HepG2 (cell line): ENCODE data around the gene C1QC. TPM values are rescaled to one million over a fixed set of nuclear protein-coding genes. Genes with fewer than 3 reads are reported as not detected.

Source experiments
- ATAC-seq: fragments of 200-7000 bp; cut with Tn5 transposase; 3 replicates; pipeline ENCODE4 v1.9.1; 2020; ENCODE audit warnings: mild to moderate bottlenecking, moderate library complexity
- BruUV-seq: library from RNA; stranded (reverse); fragments of 400-500 nt; replicated peaks from 2 replicates; lab custom pipeline; 2021; lab: Mats Ljungman, UMichigan
- CTCF ChIA-PET: fragments of 300-600 bp; formaldehyde crosslinking; extraction: SDS; loops from one replicate; lab custom pipeline; 2021; ENCODE audit warnings: low total read pairs, inconsistent platforms, low intra/inter-chr PET ratio; lab: Yijun Ruan, JAX
- POLR2A ChIA-PET: fragments of 350-600 bp; sonication (Branson Sonifier 250); formaldehyde crosslinking; loops from one replicate; lab custom pipeline; 2020; ENCODE audit warnings: antibody characterized with exemption, inconsistent platforms; lab: Yijun Ruan, JAX
- DNase-seq: peaks from one replicate; pipeline ENCODE4 v3.0.0-alpha.2; 2015; ENCODE audit warnings: low spot score
- FAIRE-seq: peaks from 3 replicates; lab custom pipeline; 2011; peaks lifted over from hg19 to GRCh38; lab: Jason Lieb, UNC
- H2AFZ ChIP-seq: one replicate; pipeline ENCODE4 v1.6.1; 2011; ENCODE audit warnings: low read length, inconsistent platforms
- H3K27ac ChIP-seq: fragments of 300-600 bp; 3 replicates; pipeline ENCODE4 v1.8.0; 2011; ENCODE audit warnings: mixed run types, mild to moderate bottlenecking, mixed read lengths, low read length, inconsistent platforms; ENCODE audit not compliant: insufficient read depth; ENCODE audit errors: extremely low read length
- H3K27me3 ChIP-seq, 2 experiments: fragments of 200-600 bp in 1 of 2; 2 replicates in 1 of 2; 3 replicates in 1 of 2; pipeline versions ENCODE4 v1.6.0 to v1.8.0; 2011; ENCODE audit warnings: low read length in 2 of 2, mild to moderate bottlenecking in 2 of 2, moderate library complexity in 2 of 2, inconsistent platforms in 1 of 2; ENCODE audit not compliant: insufficient read depth in 2 of 2, control insufficient read depth in 1 of 2
- H3K36me3 ChIP-seq, 2 experiments: fragments of 200-600 bp in 1 of 2; replicated peaks in 1 of 2; 2 replicates in 1 of 2; 3 replicates in 1 of 2; pipeline versions ENCODE4 v1.5.1 to v1.8.0; 2011; ENCODE audit warnings: low read length in 2 of 2, inconsistent platforms in 1 of 2; ENCODE audit not compliant: insufficient read depth in 2 of 2, control insufficient read depth in 1 of 2
- H3K4me1 ChIP-seq: 2 replicates; pipeline ENCODE4 v1.5.1; 2012; ENCODE audit warnings: low read length, inconsistent platforms; ENCODE audit not compliant: insufficient read depth
- H3K4me2 ChIP-seq: 2 replicates; pipeline ENCODE4 v1.6.0; 2011; ENCODE audit warnings: low read depth, low read length, inconsistent platforms
- H3K4me3 ChIP-seq, 3 experiments: fragments of 200-600 bp in 1 of 3; sonication (generic), shearing (Covaris generic) in 1 of 3; replicated peaks in 1 of 3; 2 replicates each; pipeline ENCODE4 v1.5.1; 2011 to 2016; ENCODE audit warnings: low read length in 3 of 3, inconsistent platforms in 2 of 3, low read depth in 2 of 3, mild to moderate bottlenecking in 2 of 3, control low read depth in 1 of 3, mixed read lengths in 1 of 3; ENCODE audit not compliant: insufficient read depth in 1 of 3
- H3K79me2 ChIP-seq: one replicate; pipeline ENCODE4 v1.6.1; 2011; ENCODE audit warnings: low read length, inconsistent platforms; ENCODE audit not compliant: insufficient read depth
- H3K9ac ChIP-seq: 2 replicates; pipeline ENCODE4 v1.6.0; 2011; ENCODE audit warnings: mild to moderate bottlenecking, low read depth, low read length, inconsistent platforms; ENCODE audit not compliant: insufficient read depth
- H3K9me3 ChIP-seq: 2 replicates; pipeline ENCODE4 v1.5.1; 2012; ENCODE audit warnings: mild to moderate bottlenecking, low read length
- H4K20me1 ChIP-seq: 2 replicates; pipeline ENCODE4 v1.6.0; 2011; ENCODE audit warnings: inconsistent platforms, mild to moderate bottlenecking, low read length, moderate library complexity; ENCODE audit not compliant: insufficient read depth
- BRD4 ChIP-seq: sonication (generic); formaldehyde crosslinking; IDR thresholded peaks from 2 replicates; pipeline ENCODE4 v1.4.0; 2020; ENCODE audit warnings: missing genetic modification reagents
- EEA1 ChIP-seq: sonication (generic); formaldehyde crosslinking; IDR thresholded peaks from 2 replicates; pipeline ENCODE4 v1.5.1; 2020; ENCODE audit warnings: mild to moderate bottlenecking, missing genetic modification reagents, borderline replicate concordance
- HDAC1 ChIP-seq: sonication (generic); formaldehyde crosslinking; IDR thresholded peaks from 2 replicates; pipeline ENCODE4 v1.5.1; 2020; ENCODE audit warnings: mild to moderate bottlenecking, missing genetic modification reagents
- IRF2 ChIP-seq: IDR thresholded peaks from 2 replicates; pipeline ENCODE4 v1.6.1; 2018; ENCODE audit warnings: missing genetic modification reagents, missing compliant biosample characterization
- KDM6A ChIP-seq: IDR thresholded peaks from 2 replicates; pipeline ENCODE4 v1.6.1; 2016; ENCODE audit warnings: low read depth
- MIER2 ChIP-seq: IDR thresholded peaks from 2 replicates; pipeline ENCODE4 v1.6.1; 2016; ENCODE audit warnings: missing biosample characterization, missing genetic modification reagents
- REST ChIP-seq, 2 experiments: IDR thresholded peaks; 2 replicates each; pipeline ENCODE4 v1.6.1; 2011 to 2012; ENCODE audit warnings: low read length in 2 of 2, borderline replicate concordance in 1 of 2, low read depth in 1 of 2, mild to moderate bottlenecking in 1 of 2, moderate library complexity in 1 of 2
- SRSF4 ChIP-seq: fragments of 200-400 bp; formaldehyde crosslinking; IDR thresholded peaks from one replicate; pipeline ENCODE4 v1.6.1; 2018; ENCODE audit warnings: mild to moderate bottlenecking, low read depth, low read length, moderate library complexity; ENCODE audit not compliant: poor library complexity, severe bottlenecking
- ZNF12 ChIP-seq: sonication (generic); formaldehyde crosslinking; IDR thresholded peaks from 2 replicates; pipeline ENCODE4 v1.5.0; 2020; ENCODE audit warnings: missing genetic modification reagents
- ZNF33B ChIP-seq: sonication (generic); formaldehyde crosslinking; IDR thresholded peaks from 2 replicates; pipeline ENCODE4 v1.5.1; 2020; ENCODE audit warnings: mild to moderate bottlenecking, missing genetic modification reagents
- ZNF569 ChIP-seq: sonication (generic); formaldehyde crosslinking; IDR thresholded peaks from 2 replicates; pipeline ENCODE4 v1.5.0; 2020; ENCODE audit warnings: mild to moderate bottlenecking, missing genetic modification reagents, moderate library complexity, borderline replicate concordance
- ZNF713 ChIP-seq: sonication (generic); formaldehyde crosslinking; IDR thresholded peaks from 2 replicates; pipeline ENCODE4 v1.4.0; 2020; ENCODE audit warnings: mild to moderate bottlenecking, missing genetic modification reagents
- ZSCAN22 ChIP-seq: sonication (generic); formaldehyde crosslinking; IDR thresholded peaks from 2 replicates; pipeline ENCODE4 v1.4.0; 2020; ENCODE audit warnings: mild to moderate bottlenecking, missing genetic modification reagents
- WGBS: methylation state at CpG from one replicate; pipeline ENCODE4 v1.1.6; 2017; ENCODE audit warnings: low lambda C conversion rate; 5-methylcytosine and 5-hydroxymethylcytosine counted together
- in situ Hi-C: cut with HindIII; loops from 2 replicates; pipeline ENCODE4 v1.10.0; 2017; ENCODE audit warnings: low pct_unique_long_range_greater_than_20kb; ENCODE audit not compliant: extremely low pct_ligation_motif_present
- intact Hi-C: fragments of 100-400 bp; cut with micrococcal nuclease; formaldehyde crosslinking; loops from one replicate; pipeline ENCODE4 v1.10.0; 2022; ENCODE audit not compliant: unreplicated experiment
- polyA plus RNA-seq, 8 experiments: library from polyadenylated mRNA; depleted of rRNA in 3 of 8; stranded (reverse) in 7 of 8; unstranded in 1 of 8; fragments of >200 nt; fragmentation: Illumina TruSeq in 4 of 8; extraction: Trizol in 4 of 8; gene quantifications; 2 replicates each; pipeline versions ENCODE4 v1.2.1 to v1.2.3, GENCODE V29; 2011 to 2016; ENCODE audit warnings: low read depth in 4 of 8, missing spikeins in 1 of 8, mixed read lengths in 1 of 8; ENCODE audit not compliant: insufficient read depth in 1 of 8
- total RNA-seq, 5 experiments: library from RNA; depleted of rRNA; stranded (reverse); fragments of >200 nt; fragmentation: Illumina TruSeq; extraction: Trizol; gene quantifications; 2 replicates each; pipeline ENCODE4 v1.2.3, GENCODE V29; 2016; ENCODE audit warnings: low read depth in 1 of 5
- TF ChIP-seq, protein P1 (sequence below): sonication (generic); formaldehyde crosslinking; IDR thresholded peaks from 2 replicates; pipeline ENCODE4 v1.5.1; 2020; ENCODE audit warnings: mild to moderate bottlenecking, missing genetic modification reagents, moderate library complexity

Gene C1QC
- total and polyA plus RNA-seq, 2 of the 13 experiments (the other 11 are each of a cell fraction or from before 2014, with no cell fraction given), result not detected

DNA sequence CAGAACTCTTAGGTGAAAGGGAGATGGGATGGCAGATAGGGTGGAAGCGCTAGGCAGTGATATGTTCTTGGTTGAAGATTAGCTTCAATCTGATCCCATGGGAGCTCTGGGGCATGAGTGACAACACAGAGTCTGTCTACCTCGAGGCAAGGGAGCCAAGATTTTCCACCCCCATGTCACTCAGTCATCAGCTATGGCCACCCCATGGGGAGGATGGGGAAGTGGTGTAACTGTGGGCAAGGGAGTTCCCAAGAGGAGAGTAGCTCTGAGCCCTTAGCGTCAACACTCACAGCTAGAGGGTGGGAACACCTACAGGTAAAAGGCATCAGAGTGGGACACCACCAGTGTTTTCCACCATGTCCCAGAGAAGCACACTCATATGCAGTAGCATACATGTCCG is 37.3 kb upstream of the C1QC start (continued):
- TF ChIP-seq KDM6A (no peak), ZSCAN22 (no peak), HDAC1 (CRISPR knock-in tag) (no peak), IRF2 (CRISPR knock-in tag) (no peak), SRSF4 (no peak), ZNF569 (CRISPR knock-in tag) (no peak), ZNF33B (no peak), BRD4 (CRISPR knock-in tag) (no peak)
- TF ChIP-seq, all 625 proteins: peak for 0

DNA sequence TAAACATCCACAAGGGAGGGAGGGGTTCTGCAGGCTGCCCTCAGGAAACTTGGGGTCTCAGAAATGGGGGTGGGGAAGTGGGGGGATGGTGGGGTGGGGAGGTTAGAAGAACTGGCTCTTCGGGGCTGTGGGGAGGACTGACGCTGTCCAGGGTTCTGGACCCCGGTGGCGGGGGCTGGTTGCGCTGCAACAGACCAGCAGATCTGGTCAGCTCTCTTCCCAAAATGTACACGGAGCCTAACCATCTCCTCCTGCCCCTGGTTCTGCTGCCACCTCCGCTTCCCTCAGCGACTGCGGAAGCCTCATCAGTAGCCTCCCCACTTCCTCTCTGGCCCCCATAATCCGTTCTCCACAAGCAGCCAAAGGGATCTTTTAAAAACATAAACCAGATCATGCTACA is 36.3 kb upstream of the C1QC start:
- DNase-seq (no peak), FAIRE-seq (no peak), ATAC-seq (no peak)
- 34% methylated on average over 6 of the region's 10 CpGs for WGBS
- no TSS peak for BruUV-seq
- Histone ChIP-seq H3K4me2 (no peak overlapping the region), H3K4me1 (no peaks in the 10 kb centered on the region), H3K79me2 (no peaks in the 10 kb centered on the region), H3K9ac (no peak overlapping the region), H3K9me3 (no peaks in the 10 kb centered on the region), H3K27ac (no peak overlapping the region), H3K27me3 (peaks cover 4 to 30% of the 10 kb centered on the region in 2 experiments; a peak in 4 of 5 replicates), H4K20me1 (peaks cover 5% of the 10 kb centered on the region; the same call in 1 of the 2 replicates), H3K36me3 (no peaks in the 10 kb centered on the region), H2AFZ (no peak overlapping the region), H3K4me3 (no peak overlapping the region)
- intact Hi-C loops (no loop called here), in situ Hi-C loops (no loop called here)
- ChIA-PET CTCF (no interaction called here), POLR2A (no interaction called here)
- TF ChIP-seq ZNF713 (CRISPR knock-in tag), result no peak
- peak; percentile 64 to 91 for TF ChIP-seq REST (IDR thresholded peaks at IDR 0.05; ENCODE audit: borderline replicate concordance in 1 of 2, low read depth in 1 of 2, low read length in 2 of 2)
- TF ChIP-seq ZNF12 (CRISPR knock-in tag), result no peak
- TF ChIP-seq MIER2 (CRISPR knock-in tag), result 0 out of 2 replicates have a peak, but pooled peaks have one; percentile 43
- no peak for TF ChIP-seq EEA1 (CRISPR knock-in tag)
- TF ChIP-seq, protein P1, sequence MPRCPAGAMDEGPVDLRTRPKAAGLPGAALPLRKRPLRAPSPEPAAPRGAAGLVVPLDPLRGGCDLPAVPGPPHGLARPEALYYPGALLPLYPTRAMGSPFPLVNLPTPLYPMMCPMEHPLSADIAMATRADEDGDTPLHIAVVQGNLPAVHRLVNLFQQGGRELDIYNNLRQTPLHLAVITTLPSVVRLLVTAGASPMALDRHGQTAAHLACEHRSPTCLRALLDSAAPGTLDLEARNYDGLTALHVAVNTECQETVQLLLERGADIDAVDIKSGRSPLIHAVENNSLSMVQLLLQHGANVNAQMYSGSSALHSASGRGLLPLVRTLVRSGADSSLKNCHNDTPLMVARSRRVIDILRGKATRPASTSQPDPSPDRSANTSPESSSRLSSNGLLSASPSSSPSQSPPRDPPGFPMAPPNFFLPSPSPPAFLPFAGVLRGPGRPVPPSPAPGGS (CRISPR knock-in tag), result no peak
